OCI-LY7 (cell line): ENCODE measurements around the gene SBF2.

ENCODE experiments used
- CTCF ChIP-seq: fragments of 200-600 bp; sonication (generic); conservative IDR thresholded peaks from 2 replicates; pipeline ENCODE4 v1.5.1; 2014; ENCODE audit warnings: mild to moderate bottlenecking, antibody characterized with exemption, low read length, moderate library complexity, mixed read lengths
- EZH2phosphoT487 ChIP-seq: fragments of 200-600 bp; sonication (generic); IDR thresholded peaks from 2 replicates; pipeline ENCODE4 v1.6.1; 2018; ENCODE audit warnings: low read depth, borderline replicate concordance, mild to moderate bottlenecking, mixed run types, antibody characterized with exemption, low read length, moderate library complexity, mixed read lengths

- no peak for TF ChIP-seq CTCF
- no peak for TF ChIP-seq EZH2phosphoT487
Observed at GRCh38 chr11:9814108-9814507, 479.9 kb downstream of the SBF2 start.
